DMS114 treated with DMSO at 0.1 percent for 48 hours (cell line): ENCODE measurements around the gene DENND1A.

Source experiments
- DNase-seq: peaks from one replicate; lab custom pipeline; 2025; ENCODE audit not compliant: unreplicated experiment; lab: John Stamatoyannopoulos, UW

The DENND1A gene

DNA sequence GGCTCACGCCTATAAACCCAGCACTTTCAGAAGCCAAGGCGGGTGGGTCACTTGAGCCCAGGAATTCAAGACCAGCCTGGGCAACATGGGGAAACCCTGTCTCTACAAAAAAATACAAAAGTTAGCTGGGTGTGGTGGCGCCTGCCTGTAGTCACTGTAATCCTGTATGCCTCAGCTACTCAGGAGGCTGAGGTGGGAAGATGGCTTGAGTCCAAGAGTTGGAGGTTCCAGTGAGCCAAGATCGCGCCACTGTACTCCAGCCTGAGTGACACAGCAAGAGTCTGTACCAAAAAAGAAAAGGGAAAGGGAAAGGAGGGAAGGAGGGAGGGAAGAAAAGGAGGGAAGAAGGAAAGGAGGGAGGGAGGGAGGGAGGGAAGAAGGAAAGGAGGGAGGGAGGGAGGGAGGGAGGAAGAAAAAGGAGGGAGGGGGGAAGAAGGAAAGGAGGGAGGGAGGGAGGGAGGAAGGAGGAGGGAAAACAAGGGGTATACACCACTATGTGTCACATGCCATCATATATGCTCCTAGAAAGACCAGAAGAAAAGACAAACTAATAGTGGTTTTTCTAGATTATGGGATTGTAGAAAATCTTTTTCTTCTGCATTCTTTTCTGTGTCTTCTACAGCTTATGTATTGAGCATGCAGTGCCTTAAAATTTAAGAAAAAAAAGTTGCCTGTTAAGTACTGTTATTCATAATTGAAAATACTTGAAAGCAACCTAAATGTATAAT is 240.1 kb downstream of the DENND1A start:
- no peak for DNase-seq

DNA sequence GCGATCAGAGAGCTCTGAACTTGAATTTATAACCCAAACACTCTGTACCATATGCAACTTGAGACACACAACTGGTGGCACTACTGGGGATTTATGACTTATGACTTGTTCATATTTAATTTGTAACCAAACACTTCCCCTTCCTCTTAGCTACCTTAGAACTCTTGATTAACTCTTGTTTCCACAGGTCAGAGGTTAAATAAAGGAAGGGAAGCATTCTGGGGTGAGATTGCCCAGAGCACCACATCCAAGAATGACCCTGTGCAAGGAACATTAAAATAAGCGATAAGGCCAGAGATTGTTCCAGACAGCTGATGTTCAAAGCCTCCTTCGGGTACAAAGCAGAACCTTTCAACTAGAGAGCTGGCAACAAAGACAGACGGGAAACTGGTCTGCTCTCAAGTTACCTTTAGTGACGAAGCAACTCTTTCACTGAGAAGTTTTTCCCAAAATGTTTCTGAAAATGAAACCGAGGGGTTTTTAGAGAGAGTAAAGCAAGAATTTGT is 242.6 kb downstream of the DENND1A start:
- DNase-seq = no peak

DNA sequence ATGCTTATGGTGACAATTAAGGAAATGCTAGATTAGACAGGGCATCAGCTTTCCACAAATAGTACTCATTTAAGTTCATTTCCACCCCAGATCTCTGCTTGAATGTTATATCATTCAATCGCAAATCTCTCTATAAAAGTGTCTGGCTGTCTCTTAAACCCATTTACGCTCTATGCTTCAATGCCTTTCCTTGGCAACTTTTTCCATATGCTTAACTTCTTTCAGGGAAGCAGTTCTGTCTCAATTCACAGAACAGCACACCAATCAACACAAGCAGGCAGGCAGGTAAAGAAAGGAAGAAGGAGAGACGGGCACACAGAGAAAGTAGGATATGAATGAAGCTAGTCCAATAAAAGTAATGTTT is 243.1 kb downstream of the DENND1A start:
- DNase-seq = no peak

DNA sequence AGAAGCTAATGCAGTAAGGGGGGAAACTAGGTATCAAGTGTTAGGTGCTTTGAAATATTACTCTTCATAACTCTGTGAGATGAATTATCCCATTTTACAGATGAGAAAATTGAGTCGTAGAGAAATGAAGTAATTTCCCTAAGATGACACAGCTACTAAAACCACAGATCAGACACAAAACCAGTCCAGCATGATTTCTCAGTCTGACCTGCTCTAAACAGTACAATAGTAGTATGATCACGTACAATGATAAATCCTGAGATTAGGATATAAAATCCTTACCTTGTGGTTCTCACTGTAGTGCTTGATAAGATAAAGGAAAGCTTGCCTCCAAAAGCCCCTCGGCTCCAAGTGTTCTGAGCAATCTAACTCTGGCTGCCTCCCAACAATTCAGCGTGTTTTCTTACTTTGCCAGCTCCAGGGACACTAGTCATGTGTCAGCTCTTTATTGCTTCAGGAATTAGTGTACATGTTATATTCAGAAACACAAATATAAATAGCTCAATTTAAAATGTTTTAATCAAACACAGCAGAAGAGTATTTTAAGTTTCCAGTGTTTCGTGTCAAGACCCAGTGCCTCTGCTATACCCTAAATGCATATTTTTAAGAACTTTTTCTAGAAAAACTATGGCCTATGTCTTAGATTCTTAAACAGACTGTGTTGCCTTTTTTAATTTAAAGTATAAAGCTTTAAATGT is 243.6 kb downstream of the DENND1A start:
- no peak for DNase-seq

DNA sequence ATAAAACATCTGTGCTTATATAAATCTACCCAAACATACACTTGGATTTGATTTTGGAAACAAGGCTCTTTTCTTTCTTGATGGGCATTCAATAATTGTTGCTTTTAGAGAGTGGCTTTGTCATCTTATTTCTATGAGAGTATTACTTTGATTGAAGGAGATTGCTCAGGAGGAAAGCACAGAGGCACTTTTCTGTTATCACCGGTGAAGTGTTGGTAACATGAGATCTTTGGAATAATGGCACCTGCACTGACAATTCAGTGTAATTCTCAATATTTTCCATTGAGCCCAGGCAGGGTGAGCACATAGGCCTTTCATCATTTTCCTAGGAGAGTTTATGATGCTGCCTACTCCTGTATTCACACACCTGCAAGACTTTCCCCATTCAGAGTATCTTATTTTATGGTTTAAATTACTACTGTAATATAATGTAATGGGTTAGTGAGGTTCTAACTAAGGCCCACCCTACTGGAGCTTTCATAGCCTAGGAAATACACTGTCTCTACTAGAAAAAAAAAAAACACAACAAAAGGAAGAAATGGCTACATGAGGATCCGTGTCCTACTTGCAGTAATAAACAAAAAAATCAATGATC is 244.3 kb downstream of the DENND1A start:
- no peak for DNase-seq

DNA sequence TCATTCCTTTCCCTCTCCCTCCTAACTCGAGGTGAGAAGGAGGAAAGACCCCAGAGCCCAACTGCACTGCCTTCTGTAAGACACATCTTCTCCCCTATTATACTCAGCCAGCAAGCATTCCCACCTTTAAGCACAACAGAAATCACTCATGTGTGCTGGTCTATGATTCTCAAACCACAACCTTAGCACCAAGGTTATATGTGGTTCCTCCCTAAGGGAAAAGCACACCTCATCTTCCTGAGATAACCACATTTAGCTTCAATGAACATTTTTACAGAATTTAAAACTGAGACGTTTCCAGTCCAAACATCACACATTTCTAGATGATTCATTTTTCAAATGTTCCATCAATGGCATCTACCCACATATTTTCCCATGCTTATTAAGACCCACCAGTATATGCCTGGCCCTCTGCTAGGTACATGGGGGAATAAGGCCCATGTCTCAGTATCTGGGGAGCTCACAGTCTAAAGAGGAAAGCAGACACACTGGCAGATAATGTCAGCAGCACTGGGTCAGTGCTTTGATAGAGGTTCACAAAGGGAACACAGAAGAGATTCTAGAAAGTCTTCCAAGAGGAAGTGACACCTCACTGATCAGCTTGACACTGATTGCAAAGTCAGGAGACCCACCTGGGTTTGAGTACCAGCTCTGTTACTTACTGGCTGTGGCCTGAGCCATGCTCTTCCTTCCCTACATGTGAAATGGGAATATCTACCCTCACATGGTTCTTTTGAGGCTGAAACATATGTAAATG is 245.4 kb downstream of the DENND1A start:
- no peak for DNase-seq

DNA sequence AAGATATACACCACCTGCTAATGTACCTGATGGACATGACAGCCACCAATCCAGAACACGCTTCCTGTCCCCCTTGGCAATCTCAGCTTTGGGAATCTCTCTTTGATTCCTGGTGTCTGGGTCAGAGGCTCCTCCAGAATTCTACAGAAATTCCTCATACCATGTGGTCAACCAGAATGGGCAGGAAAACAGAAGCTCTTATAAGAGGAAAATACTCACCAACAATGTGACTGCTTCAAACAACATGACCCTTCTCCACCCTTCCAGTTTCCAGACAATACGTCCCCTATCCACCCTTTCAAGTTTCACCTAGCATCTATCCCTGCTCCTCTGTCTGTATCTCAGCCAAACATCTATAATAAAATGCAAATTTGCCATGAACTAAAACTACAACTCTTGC is 247.2 kb downstream of the DENND1A start:
- DNase-seq = no peak

DNA sequence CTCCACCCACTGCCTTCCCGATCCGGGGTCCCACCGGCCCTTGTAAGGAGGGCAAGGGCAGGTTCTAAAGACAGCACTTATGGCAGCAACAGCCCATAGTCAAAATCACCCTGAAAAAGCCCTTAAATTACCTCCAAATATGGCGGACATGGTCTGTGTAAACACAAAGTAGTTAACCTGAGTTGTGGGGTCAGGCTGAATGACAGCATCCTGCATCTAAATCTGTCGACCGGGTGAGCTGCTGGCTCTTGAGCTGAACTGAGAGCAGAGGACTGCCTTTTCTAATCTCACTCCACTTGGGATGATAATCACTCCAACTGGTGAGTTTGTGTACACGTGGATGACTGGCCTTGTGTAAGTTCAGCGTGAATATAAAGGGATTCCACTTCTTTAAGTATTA is 249.6 kb downstream of the DENND1A start:
- DNase-seq = no peak

DNA sequence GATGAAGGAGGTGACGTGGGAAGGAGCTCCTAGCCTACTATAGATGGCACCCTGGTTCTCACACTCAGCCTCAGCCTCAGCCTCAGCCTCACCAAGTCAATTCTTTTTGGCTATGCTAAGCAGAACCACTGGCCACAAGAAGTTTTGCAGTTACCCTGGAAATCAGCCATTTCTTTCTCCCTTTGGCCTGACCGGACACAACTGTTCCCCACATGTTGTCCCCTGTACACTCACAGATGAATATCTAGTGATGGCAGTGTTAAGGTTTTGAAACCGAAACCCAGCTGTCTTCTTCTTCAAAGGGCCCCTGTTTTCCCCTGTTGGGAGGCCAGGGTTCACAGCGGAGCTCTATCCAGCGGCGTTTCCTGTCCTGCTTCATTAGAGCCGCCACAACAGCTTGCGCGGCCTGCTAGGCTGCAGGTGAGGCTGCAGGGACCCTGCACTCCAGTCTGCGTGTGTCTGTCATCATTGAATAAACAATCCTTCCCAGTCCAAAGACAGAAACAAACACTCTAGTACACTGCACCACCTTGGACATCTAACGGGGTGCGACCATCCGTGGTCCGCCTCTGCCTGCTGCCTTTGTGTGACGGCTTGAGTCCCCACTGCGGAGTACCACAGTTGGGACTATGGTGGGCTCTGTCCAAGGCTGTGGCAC is 250.5 kb downstream of the DENND1A start:
- DNase-seq = no peak

DNA sequence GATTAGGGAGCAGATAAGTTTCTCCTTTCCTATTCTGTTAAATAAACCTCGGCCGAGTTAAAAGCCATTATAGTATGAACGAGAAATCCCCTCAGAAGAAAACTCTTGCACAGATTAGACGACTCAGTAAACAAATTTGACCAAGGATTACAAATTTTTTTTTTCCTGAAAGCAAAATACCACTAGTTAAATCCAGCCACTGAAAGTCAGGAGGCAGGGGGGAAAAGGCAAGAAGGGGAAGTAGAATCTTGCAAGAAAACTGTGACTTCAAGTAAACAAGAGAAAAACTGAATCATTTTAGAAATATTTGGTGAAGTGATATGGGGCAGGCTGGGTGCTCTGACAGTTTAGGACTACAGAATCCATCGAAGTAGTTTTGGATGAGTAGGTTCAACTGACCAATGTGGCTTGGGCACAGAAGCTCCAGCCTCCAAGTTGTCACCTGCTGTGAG is 251.0 kb downstream of the DENND1A start:
- DNase-seq = no peak

DNA sequence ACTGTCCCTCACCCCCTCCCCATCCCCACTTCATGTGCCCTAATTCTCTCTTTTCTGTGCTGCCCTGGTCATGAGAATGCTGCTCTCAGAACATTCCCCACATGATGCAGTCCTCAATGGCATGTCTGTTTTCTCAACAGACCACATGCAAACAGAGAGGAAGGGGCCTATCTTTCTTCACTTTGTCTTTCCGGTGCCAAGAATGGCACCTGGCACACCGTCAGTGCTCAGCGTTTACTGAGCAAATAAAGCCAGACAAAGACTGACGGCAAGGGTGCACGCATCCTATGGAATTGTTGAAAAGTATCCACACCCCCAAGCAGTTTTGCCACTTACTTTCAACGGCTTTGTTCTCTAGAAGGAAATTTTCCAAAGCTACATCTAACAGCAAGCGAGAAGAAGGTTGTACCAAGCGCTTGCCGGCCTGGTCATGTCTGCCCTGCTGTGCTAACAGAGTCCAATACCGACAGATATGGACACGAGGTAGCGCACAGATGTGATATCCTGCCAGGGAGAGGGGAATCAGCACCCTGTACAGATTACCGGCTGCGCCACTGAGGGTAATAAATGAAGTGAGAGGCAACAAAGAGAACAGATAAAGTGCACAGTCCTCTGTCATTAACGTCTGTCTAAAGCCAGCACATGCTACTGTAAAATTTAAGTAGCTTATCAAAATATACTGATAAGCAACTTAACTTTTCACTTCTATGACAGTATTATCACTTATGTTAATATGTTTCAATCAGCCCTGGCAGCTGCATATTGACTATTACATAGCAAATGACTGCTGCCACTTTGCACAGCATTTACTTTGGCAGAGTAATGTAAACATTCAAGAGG is 251.7 kb downstream of the DENND1A start:
- DNase-seq = no peak

DNA sequence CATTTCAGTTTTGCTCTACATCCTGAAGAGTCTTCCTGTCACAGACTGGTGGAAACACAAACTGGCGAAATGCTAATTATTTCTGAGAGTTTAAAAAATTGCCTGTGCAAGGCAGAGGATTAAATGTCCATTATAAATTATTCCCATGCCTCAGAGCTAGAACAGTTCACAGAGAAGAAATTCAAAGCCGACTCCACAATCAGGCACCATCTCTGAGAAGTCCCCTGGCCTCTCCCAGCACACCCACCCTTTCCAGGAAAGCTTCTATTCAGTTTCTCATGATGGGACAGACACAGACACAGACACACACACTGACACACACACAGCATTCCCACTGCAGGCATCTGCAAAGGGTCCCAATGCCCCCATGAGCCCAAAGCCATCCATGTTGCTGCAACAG is 253.1 kb downstream of the DENND1A start:
- no peak for DNase-seq

DNA sequence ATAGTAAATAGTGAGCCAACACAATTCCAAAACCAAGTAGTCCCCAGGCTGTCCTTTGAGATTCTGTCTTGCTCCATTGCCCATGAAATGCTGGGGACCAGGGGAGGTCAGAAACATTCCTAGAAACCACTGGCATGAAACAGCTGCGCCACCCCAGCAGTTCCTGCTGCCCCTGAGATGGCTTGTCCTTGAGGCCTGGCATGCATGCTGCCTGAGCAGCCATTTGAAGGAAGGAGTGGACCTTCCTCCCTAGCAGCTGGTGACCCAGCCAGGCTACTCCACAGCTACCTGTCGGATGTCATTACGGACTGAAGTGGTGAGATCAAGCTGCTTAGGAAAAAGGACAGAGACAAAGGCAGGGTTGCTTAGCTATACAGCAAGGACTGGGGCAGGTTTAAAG is 260.6 kb downstream of the DENND1A start:
- no peak for DNase-seq

DNA sequence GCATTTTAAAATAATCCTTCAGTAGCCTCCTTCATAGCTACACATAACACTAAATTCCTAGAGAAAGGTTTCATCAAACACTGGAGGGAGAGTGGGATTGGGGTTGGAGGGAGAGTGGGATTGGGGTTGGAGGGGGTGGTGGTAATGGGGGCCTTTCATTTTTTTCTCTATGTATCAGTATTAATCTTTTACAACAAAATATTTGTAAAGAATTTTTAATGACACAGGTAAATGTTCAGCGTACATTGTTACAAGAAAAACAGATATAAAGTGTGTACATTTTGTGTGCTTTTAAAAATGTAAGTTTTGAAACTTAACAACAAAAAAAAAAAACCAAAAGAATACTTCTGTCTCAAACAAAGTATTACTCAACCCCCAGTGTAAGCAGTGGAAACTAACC is 266.4 kb downstream of the DENND1A start:
- DNase-seq = no peak

DNA sequence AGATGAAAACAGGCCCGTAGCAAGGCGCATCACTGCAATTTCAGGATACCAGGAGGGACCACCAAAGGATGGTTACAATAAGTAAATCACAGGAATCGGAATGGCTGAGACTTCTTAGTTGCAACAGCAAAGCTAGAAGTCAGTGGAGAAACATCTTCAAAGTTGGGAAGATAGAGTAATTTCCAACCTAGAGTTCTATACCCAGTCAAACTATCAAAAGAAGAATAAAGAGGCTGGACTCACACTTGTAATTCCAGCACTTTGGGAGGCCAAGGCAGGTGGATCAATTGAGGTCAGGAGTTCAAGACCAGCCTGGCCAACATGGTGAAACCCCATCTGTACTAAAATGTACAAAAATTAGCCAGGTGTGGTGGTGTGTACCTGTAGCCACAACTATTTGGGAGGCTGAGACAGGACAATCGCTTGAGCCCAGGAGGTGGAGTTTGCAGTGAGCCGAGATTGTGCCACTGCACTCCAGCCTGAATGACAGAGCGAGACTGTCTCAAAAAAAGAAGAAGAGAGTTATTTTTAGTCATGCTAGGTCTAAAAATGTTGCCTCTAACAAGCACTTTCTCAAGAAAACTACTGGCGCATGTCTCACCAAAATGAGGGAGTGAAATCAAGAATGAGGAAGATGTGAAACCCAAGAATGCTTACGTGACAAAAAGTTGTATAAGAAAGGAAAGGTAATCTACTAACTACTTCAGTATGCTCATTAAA is 267.7 kb downstream of the DENND1A start:
- no peak for DNase-seq

DNA sequence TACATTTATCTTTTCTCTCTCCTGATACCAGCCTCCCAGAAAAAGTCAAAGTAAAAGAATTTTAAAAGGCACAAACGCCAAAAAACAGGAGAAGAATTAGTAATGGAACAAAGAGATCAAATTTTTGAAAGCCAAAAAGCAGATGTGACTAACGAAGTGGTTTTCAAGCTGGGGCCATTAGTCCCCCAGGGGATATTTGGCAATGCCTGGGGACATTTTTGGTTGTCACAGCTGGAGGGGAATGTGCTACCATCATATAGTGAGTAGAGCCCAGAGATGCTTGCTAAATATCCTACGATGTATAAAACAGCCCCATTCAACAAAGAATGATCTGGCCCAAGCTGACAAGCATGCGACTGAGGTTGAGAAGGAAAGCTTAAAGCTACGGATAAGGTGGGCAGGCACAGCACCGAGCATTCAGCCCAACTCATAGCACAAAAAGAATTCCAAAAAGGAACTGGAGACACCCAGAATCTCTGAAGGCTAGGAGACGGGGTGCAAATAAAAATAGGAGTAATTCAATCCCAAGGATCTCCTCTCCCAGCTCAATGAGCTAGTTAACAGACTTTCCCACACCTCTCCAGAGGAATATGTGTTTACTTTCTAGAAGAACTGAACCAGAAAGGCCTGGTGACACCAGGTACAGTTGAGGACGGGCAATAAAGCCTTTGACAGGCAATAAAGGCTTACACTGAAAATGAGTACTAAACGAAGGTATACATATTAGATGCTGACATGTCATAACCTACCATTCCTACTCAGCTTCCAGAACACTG is 269.0 kb downstream of the DENND1A start:
- no peak for DNase-seq

DNA sequence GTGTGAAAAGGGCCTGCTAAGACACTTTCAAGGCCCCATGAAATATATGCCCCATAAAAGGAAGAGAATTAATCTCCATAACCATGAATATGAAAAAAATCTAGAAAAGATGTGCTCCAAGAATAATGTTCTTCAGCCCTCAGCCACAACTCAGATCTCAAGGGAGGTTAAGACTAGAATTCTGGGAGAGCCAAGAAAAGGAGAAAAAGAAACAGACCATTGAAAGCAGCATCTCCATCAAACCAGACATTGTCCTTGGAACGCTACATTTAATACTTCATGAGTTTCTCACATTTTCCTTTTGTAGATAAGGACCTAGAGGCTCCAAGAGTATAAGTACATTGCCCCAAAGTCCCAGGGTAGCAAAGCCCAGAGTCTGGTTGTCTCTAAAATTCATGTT is 270.6 kb downstream of the DENND1A start:
- no peak for DNase-seq

DNA sequence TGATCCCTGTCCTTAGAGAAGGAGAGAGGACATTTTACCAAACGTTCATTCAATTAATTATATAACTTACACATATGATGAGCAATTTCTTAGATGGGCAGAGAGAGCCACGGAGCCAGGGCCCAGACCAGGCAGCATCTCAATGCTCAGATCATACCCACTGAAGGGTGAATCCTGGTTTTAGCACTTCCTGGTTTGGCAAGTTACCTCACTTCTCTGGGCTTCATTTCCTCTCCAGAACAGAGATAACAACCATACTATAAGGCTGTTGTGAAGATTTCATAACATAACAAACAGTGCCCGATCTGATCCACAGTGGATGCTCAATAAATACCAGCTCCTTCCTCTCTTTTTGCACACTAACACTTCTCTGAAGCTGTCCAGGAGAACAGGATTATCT is 271.1 kb downstream of the DENND1A start:
- DNase-seq = no peak

DNA sequence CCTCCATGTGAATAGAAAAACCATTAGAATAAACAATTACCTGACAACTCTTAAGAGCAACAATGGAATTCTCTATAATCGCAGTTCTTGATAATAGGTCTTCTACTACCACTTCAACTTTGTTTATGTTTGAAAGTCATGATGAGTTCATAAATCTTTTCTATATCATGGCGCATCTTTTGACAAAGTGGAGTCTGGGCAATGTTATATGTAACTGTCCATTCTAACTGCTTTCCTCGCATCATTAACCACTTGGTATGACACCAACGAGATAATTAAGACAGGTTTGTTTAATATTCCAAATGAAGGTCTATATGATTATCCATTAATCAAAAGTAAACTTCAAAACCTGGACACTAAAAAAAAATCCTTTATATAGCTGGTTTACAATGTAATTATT is 272.0 kb downstream of the DENND1A start:
- DNase-seq = no peak
